C4-2B (cell line): ENCODE data around the gene TMEM30A.

Experiments used
- H3K27ac ChIP-seq: fragments of 450-650 bp; 2 replicates; pipeline ENCODE4 v1.5.1; 2017
- ZFX ChIP-seq: fragments of 450-650 bp; IDR thresholded peaks from 2 replicates; pipeline ENCODE4 v1.6.1; 2017
- TF ChIP-seq, protein P1 (sequence below): fragments of 450-650 bp; conservative IDR thresholded peaks from 2 replicates; pipeline ENCODE4 v1.5.1; 2017; ENCODE audit warnings: mild to moderate bottlenecking

TMEM30A gene

DNA sequence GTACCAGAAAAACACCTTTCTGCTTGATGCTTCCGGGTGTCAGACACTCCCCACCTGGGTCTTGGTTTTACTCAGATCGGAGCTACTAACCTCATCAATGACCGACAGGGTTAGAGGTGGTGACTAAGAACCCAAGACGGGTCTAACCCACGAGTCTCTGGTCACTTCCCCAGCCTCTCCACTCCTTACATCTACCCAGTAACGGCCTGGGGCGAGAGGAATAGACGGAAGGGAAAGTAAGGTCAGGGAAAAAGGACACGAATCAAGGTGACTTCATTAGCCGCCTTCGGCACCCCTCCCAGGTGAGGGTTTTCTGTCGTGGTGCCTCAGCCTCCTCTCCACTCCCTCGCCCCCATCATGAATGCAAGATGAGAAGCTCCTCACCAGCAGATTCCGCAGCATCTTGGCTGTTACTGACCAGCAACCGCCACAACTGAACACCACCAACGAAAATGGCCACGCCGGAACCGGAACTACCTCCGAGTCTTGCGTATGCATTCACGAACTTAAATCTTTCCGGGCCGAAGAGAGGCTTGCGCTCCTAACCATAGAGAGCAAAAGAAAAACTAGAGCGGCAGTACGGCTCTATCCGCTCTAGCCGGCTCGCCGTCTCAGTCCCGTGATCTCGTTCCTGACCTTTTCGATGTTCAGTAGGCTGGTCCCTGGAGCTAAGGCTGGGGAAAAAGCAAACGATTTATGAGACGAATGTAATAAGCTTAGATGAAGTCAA lies 41.1 kb downstream of the TMEM30A start, which contains the start of gene COX7A2:
COX7A2 (minus strand) TSS at position 469 of the 730 bp plus-strand sequence; CDS start at position 402, 67 bp downstream.
- peak within 1 kb of the TSS; percentile 92 for H3K27ac ChIP-seq
- no peak for TF ChIP-seq ZFX
- TF ChIP-seq, protein P1, sequence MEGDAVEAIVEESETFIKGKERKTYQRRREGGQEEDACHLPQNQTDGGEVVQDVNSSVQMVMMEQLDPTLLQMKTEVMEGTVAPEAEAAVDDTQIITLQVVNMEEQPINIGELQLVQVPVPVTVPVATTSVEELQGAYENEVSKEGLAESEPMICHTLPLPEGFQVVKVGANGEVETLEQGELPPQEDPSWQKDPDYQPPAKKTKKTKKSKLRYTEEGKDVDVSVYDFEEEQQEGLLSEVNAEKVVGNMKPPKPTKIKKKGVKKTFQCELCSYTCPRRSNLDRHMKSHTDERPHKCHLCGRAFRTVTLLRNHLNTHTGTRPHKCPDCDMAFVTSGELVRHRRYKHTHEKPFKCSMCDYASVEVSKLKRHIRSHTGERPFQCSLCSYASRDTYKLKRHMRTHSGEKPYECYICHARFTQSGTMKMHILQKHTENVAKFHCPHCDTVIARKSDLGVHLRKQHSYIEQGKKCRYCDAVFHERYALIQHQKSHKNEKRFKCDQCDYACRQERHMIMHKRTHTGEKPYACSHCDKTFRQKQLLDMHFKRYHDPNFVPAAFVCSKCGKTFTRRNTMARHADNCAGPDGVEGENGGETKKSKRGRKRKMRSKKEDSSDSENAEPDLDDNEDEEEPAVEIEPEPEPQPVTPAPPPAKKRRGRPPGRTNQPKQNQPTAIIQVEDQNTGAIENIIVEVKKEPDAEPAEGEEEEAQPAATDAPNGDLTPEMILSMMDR, result no peak

DNA sequence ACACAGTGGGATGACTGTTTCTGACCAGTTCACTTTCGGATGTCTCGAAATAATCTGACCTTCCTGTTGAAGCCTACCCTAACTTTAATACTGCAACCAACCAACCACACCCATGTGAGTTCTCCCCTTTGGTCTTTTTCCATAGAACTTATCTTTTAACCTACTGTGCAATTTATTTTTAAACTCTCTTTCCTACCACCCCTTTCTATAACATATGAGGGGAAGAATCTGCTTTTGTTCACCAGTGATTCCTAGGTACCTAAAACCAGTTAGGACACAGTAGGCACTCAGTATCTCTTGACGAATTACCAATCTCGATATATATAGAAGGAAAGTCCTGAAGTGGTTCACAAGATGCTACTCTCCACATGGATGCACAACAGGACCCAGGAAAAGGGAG lies 48.0 kb downstream of the TMEM30A start:
- TF ChIP-seq ZFX, result no peak
- TF ChIP-seq, protein P1, result no peak
- H3K27ac ChIP-seq, result no peak overlapping the region

DNA sequence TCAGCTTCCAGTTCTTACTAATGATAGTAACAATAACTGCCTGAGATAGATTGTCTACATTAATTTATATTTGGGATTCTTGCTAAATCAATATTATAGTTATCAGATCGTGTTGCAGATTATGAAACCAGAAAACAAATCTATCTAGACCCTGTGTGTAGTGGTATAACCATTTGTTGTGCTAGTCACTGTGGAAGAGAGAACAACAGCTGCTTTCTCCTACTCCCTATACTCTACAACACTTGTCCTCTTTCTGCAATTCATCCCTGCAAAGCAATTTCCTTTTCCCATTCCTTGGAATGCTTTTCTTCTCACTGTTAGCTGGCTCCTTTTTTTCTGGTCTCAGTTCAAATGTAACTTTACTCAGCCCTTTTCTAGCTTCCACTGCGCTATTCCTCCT lies 49.3 kb downstream of the TMEM30A start:
- TF ChIP-seq, protein P1, result no peak
- no peak for TF ChIP-seq ZFX
- H3K27ac ChIP-seq, result no peak overlapping the region

DNA sequence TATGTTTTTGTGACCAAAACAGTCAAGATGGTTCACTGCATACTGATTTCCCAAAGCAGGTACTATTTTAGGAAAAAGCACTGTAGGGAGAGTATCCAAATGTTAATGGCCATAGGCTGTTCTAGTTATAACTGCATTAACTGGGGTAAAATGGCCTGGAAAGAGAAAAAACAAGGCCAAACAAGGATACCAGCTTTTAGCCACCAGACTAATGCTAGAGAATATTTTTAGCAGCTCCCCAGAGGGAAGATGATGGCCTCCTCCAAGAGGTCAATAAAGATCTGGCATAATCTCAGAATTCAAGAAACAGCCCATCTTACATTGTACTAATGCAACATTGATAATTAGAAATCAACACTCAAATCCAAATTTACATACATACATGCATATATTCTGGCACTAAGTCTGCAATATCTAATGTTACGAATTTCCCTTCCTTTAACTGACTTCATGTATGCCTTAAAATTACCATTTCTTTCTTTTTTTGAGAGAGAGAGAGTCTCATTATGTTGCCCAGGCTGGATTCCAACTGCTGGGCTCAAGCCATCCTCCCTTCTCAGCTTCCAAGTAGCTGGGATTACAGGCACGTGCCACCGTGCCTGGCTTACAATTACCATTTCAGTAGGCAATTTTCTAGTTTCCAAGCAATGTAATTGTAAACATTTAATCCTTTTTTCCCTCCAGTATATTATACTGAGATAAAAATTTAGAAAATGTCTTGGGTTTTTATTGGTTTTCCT lies 50.3 kb downstream of the TMEM30A start:
- H3K27ac ChIP-seq, result no peak overlapping the region
- no peak for TF ChIP-seq ZFX
- TF ChIP-seq, protein P1, result no peak

DNA sequence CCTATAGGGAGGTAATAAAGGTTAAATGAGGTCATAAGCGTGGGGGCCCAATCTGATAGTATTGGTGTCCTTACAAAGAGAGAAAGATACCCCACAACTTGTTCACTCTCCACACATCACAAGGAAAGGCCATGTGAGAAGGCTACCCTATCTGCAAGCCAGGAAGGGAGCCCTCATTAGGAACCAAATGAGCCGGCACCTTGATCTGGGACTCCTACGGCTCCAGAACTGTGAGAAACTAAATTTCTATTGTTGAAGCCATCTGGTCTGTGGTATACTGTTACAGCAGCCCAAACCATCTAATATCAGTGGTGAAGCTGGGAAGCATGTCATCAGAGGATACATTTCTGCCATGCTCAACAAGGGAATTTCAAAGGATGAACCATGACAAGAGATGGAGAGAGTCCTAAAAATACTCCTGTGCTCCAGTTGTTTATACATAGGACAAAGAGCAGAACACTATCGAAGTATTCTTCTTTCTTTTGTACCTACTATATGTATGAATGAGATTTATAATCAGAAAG lies 51.4 kb downstream of the TMEM30A start:
- no peak overlapping the region for H3K27ac ChIP-seq
- TF ChIP-seq ZFX, result no peak
- TF ChIP-seq, protein P1, result no peak

DNA sequence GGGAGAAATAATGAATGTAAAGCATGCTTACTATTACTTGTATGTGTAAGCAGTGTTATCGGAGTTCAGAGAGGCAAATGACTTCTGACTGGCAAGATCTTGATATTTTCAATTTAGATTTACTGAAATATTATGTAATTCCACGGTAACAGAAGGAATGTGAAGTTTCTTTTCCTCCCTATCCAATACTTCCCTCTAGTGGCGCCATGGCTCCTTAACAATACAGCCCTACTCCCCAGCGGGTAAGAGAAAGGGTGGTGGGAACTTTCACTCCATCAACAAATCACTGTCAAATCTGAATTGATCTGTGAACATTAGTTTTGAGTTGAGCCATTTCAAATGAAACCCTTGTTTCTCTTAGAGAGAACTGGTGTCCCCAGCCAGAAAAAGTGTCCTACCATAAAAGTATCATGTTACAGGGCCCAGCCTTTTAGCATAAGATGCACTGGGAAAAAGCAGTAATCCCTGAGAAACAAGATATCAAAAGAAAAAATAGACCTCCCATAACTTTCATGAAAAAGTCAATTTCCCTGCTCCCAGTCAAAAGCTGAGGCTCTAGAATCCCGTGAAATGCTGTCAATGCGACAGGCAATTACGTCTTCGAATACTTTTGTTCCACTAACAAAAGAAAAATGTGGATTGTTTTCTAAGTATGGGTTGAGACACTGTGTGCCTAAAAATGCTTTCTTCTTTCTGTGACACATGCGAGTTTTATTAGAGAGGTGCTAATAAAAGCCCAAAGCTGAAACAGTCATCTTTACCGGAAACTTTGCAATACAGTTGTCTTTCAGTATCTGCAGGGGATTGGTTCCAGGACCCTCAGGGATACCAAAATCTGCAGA lies 53.9 kb downstream of the TMEM30A start:
- no peak overlapping the region for H3K27ac ChIP-seq
- TF ChIP-seq, protein P1, result peak; percentile 86
- TF ChIP-seq ZFX, result no peak
